ENCODE measurements around the gene COQ9. TPM values are rescaled to one million over a fixed set of nuclear protein-coding genes. Genes with fewer than 3 reads are reported as not detected.

COQ9 gene
- total RNA-seq, 1 donor from 2014 or later, result 48.3 TPM

DNA sequence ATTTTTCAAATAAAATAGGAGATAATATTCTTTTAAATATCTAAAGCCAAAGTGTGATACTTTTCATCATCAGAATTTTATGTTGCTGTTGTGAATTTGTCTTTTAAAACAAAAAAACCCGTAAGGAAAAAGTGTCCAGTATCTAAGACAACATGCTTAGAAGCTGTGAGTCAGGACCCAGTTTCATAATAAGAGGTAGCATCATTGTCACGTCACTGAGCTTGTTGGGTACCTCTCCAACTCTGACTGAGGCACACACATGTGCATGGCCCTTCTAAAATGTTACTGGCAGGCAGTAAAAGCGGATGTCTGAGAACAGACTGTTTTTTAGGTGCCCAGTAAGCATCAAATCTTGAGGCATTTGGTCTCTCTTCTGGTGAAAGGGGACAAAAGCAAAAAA, 2.6 kb upstream of the COQ9 start:
- Mint-ChIP-seq H3K4me3 (no peak overlapping the region), H3K27me3 (ENCODE audit: low read depth) (no peaks in the 10 kb centered on the region), H3K36me3 (peaks cover 26% of the 10 kb centered on the region), H3K4me1 (peaks cover 15% of the 10 kb centered on the region), H3K27ac (no peak overlapping the region), H3K9me3 (peaks cover 15% of the 10 kb centered on the region)
- TF ChIP-seq, protein P1, sequence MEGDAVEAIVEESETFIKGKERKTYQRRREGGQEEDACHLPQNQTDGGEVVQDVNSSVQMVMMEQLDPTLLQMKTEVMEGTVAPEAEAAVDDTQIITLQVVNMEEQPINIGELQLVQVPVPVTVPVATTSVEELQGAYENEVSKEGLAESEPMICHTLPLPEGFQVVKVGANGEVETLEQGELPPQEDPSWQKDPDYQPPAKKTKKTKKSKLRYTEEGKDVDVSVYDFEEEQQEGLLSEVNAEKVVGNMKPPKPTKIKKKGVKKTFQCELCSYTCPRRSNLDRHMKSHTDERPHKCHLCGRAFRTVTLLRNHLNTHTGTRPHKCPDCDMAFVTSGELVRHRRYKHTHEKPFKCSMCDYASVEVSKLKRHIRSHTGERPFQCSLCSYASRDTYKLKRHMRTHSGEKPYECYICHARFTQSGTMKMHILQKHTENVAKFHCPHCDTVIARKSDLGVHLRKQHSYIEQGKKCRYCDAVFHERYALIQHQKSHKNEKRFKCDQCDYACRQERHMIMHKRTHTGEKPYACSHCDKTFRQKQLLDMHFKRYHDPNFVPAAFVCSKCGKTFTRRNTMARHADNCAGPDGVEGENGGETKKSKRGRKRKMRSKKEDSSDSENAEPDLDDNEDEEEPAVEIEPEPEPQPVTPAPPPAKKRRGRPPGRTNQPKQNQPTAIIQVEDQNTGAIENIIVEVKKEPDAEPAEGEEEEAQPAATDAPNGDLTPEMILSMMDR (IDR thresholded peaks at IDR 0.05; ENCODE audit: unreplicated experiment), result no peak
- DNase-seq (ENCODE audit: low spot score in 2 of 2, unreplicated experiment in 2 of 2), result no peak

DNA sequence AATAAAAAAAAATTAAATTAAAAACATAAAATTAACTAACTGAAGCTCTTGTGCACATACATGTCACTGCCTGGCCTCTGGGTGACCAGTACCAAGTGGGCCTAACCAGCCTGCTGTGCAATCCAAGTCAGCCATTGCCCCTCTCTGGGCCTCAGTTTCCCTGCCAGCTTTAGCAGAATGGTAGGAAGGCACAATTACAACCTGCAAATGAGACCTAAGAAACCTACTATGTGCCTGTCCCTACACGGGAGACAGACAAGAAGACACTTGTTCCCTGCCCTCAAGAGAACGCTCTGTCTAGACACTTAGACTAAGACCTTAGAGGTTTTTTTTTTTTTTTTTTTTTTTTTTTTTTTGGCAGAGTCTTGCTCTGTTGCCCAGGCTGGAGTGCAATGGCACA, 1.8 kb upstream of the COQ9 start:
- Mint-ChIP-seq H3K27me3 (ENCODE audit: low read depth) (no peaks in the 10 kb centered on the region), H3K27ac (no peak overlapping the region), H3K4me3 (no peak overlapping the region), H3K36me3 (peaks cover 18% of the 10 kb centered on the region), H3K9me3 (peaks cover 7% of the 10 kb centered on the region), H3K4me1 (peaks cover 15% of the 10 kb centered on the region)
- DNase-seq (ENCODE audit: low spot score in 2 of 2, unreplicated experiment in 2 of 2), result no peak
- TF ChIP-seq, protein P1 (IDR thresholded peaks at IDR 0.05; ENCODE audit: unreplicated experiment), result no peak

GRCh38 chr16:57446531-57447185, 621 bp upstream of the COQ9 start:
- H3K27me3 Mint-ChIP-seq (ENCODE audit: low read depth), result no peaks in the 10 kb centered on the region
- H3K9me3 Mint-ChIP-seq, result no peaks in the 10 kb centered on the region
- H3K36me3 Mint-ChIP-seq, result peaks cover 9% of the 10 kb centered on the region
- peak overlapping the region; percentile 88 for H3K4me3 Mint-ChIP-seq
- peak overlapping the region; percentile 93 for H3K27ac Mint-ChIP-seq
- TF ChIP-seq, protein P1 (IDR thresholded peaks at IDR 0.05; ENCODE audit: unreplicated experiment), result no peak
- peaks cover 15% of the 10 kb centered on the region for H3K4me1 Mint-ChIP-seq
- no peak for DNase-seq (ENCODE audit: low spot score in 2 of 2, unreplicated experiment in 2 of 2)

- TF ChIP-seq, protein P1 (IDR thresholded peaks at IDR 0.05; ENCODE audit: unreplicated experiment), result no peak
- H3K4me1 Mint-ChIP-seq, result peaks cover 5% of the 10 kb centered on the region
- H3K36me3 Mint-ChIP-seq, result peaks cover 31% of the 10 kb centered on the region
- no peak overlapping the region for H3K4me3 Mint-ChIP-seq
- no peaks in the 10 kb centered on the region for H3K27me3 Mint-ChIP-seq (ENCODE audit: low read depth)
- H3K9me3 Mint-ChIP-seq, result no peaks in the 10 kb centered on the region
- DNase-seq (ENCODE audit: low spot score in 2 of 2, unreplicated experiment in 2 of 2), result no peak
- H3K27ac Mint-ChIP-seq, result no peak overlapping the region
Measured at GRCh38 chr16:57452021-57452420, 4.7 kb downstream of the COQ9 start.

DNA sequence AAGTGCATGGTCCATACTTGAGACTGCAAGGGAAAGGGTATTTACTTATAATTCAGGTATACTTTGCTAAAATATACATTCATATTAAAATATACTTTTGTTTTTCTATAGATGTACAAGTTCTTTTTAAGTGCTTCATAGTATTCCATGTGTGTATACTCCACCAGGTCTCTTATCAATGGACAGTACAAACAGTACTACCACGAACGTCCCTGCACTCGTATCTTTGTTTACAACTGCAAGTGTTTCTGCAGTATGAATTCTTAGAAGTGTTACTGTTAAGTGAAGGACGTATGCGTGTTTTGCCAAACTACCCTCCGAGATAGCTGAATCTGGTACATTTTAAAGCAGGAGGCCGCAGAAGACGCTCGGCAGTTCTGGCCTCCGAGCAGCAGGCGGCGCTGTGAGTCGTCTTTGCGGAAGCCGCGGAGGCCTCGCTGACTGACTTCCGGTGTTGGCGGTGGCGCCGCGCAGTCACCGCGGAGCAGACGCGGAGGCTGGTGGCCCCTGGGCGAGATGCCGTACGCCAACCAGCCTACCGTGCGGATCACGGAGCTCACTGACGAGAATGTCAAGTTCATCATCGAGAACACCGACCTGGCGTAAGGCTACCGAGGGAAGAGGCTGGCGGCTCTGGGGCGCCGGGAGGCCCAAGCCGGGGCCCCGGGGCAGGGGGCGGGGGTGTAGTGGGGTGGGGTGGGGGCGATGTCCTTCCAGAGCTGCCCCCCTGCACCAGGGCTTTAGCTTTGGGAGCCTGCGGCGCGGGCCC, 15.1 kb downstream of the COQ9 start, which contains the start of gene POLR2C:
TSS of gene POLR2C (plus strand) at position 471 of the 769 bp plus-strand sequence. CDS start at position 517, 46 bp downstream.
- peak within 1 kb of the TSS; percentile 100 for H3K4me3 Mint-ChIP-seq
- H3K27ac Mint-ChIP-seq, result peak within 1 kb of the TSS; percentile 100
- H3K36me3 Mint-ChIP-seq, result peaks cover 17% of the 10 kb centered on the region

More for the DNA sequence above, 15.1 kb downstream of the COQ9 start, which contains the start of gene POLR2C:
- Mint-ChIP-seq H3K9me3 (no peaks in the 10 kb centered on the region), H3K4me1 (peaks cover 14% of the 10 kb centered on the region), H3K27me3 (ENCODE audit: low read depth) (no peaks in the 10 kb centered on the region)
- TF ChIP-seq, protein P1 (IDR thresholded peaks at IDR 0.05; ENCODE audit: unreplicated experiment), result peak; percentile 96
- DNase-seq (ENCODE audit: low spot score in 2 of 2, unreplicated experiment in 2 of 2), result peak; percentile 84 to 95

Data from mesothelial cell of epicardium (in vitro differentiated cells).